SK-N-DZ (cell line): ENCODE measurements around the gene RPL31.

Experiments used
- DNase-seq: peaks from one replicate; pipeline ENCODE4 v3.0.0-alpha.2; 2015; ENCODE audit warnings: low spot score

Gene RPL31

DNA sequence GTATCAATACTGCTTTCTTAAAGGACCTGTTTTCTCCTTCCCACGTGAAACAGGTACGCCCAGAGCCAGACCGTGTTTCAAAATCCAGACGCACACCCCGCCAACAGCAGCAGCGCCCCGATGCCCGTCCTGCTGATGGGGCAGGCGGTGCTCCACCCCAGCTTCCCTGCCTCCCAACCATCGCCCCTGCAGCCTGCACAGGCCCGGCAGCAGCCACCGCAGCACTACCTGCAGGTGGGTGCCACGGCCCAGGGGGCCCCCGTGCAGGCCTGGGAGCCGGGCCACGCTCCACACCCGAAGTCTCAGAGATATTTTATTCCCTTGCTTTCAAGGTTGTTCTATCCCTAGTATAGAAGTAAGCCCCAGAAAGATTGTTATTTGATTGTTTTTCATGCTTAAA lies 8.8 kb upstream of the RPL31 start:
- DNase-seq: no peak

DNA sequence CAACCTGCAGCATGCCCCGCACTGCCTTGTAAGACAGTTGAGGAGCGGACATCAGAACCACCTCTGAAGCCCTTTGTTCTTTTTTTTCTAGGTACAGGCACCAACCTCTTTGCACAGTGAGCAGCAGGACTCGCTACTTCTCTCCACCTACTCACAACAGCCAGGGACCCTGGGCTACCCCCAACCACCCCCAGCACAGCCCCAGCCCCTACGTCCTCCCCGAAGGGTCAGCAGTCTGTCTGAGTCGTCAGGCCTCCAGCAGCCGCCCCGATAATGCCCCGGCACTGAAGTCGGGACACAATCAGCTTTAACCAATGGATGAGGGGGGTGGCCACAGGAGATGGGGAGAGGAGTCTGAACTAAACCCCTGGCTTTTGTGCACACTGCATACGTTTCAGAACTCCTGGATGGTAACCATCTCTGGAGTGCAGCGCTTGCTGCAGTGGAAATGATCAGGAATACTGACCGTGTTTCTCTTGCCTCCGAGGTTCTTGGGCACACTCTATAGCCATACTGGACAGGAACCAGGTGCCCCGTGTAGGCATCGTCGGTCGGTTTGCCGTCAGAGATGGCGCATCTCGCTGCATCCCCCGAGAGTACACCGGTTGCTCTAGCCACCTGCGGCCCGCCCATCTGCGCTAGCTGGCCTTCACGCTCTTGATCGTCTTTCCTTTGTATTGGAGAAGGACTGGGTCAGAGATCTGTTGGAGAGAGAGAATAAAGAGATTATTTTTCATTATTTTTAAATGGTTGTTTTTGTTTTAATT lies 6.6 kb upstream of the RPL31 start:
- DNase-seq: no peak

GRCh38 chr2:100997509-100998234 lies 4.4 kb upstream of the RPL31 start:
- no peak for DNase-seq

DNA sequence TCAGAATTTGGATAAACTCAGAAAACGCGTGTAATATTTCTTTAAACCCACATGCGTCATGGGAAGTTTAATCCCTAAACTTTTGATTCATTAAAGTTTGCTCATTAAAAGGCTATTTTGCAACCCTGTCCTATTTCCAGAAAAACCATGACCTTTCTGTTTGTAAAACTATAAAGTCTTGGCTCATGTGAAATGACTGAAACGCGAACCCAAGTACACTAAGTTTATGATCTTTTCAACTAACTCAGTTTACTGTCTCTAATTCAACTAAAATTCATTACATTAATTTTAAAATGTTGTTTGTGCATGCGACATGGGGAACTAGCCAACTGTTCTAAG lies 3.9 kb upstream of the RPL31 start:
- DNase-seq: no peak

DNA sequence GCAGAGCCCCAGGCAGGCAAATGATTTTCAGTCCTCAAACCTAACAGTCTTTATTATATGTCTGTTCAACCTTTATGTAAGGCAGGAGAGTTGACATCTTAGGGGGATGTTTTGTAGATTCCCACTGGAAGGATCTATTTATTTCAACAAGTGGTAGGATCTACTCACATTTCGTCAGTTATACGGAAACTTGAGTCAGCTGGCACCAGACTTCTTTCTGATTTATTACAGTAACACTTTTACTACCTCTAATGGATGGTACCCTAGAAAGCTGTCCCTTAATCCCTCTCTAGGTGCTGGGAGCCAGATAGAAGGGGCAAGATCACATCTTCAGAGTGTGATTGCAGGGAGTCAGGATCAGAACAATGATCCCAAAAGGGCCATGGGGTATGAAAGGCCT lies 2.1 kb upstream of the RPL31 start:
- DNase-seq: no peak

- no peak for DNase-seq
These were observed 631 bp downstream of the RPL31 start for GRCh38 chr2:101002562-101003277.

GRCh38 chr2:101003278-101003775 lies 1.2 kb downstream of the RPL31 start:
- DNase-seq: no peak

DNA sequence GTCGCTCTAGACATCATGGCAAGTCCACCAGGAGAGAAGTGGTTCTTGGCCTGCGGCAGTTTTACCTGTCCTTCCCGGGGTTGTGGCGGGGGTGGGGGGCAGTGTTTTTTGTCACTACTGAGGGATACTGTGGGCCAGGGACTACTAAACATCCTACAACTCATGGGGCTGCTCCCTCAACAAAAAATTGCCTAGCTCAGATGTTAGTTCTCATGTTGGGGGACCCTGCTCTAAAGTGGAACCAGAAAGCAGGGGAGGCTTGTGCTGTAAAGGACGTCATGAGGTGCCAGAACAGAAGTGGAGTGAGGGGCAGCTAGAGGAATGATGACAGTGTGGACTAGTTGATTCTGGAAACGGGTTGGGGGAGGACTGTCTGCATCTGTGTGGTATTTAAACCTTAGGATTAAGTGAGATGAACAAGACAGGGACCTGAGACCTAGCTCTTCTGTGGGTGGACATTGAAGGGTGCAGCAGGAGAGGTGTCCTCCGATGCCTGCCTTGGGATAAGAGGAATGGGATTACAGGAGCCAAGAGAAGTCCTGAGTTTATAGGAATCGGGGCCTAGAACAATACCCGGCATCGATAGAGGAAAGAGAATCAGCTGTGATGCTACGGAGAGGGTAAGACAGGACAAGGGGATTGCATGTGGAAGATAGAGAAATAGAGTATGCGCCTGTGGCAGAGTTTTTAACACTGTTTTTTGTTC lies 2.7 kb downstream of the RPL31 start:
- no peak for DNase-seq

DNA sequence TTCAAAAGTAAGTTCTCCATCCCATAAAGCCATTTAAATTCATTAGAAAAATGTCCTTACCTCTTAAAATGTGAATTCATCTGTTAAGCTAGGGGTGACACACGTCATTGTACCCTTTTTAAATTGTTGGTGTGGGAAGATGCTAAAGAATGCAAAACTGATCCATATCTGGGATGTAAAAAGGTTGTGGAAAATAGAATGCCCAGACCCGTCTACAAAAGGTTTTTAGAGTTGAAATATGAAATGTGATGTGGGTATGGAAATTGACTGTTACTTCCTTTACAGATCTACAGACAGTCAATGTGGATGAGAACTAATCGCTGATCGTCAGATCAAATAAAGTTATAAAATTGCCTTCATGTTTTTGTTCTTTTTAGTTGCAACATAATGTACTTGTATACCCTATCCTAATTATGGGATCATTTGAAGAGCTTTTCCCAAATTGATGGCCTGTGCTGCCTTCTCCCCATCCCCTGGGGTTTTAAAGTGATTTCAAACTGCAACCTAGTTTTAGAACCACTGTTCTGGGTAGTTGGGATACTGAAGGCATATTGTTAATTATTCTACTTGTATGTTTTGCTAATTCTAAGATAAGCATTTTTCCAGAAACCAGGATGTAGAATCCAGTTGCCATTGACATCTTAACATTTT lies 4.1 kb downstream of the RPL31 start:
- no peak for DNase-seq

DNA sequence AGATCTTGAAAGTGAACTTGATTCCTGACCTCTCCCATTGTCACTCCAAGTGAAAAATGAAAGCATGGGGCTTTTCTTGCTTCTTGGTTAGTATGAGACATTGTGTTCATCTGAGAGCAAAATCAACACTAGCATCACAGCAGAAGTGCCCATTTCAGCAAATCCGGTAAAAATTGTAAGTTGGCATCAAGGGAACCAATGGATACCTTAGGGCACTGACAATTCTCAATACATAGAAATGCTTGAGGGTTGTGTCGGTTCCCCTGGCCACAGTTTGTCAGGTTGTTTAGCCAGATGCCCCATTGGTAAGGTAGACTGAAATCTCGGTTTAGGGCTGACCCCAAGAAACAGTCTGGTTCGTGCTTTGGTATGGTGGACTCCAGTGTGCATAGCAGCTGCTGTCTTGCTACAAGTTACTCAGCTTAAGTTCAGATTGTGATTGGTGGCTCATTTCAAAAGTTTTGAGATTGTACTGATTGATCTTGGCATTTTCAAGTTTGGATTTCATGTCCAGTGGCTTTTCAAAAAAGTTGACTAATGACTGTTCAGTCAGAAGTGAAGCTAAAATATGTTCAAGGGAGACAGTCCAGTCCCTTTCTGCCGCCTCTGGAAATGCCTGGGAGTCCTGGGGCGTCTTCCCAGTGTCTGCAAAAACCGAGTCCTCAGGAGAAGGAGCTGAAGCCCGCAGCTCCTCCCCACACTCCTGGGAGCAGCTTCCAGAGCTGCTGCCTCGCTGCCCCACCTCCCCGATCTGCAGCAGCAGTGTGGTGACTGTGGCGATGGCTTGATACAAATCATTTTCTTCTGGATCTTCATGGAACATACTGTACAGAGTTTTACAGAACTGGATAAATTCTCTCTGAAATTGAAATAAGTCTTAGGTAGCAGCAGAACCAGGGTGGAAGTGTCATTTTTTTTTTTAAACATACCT lies 5.6 kb downstream of the RPL31 start:
- DNase-seq: no peak

GRCh38 chr2:101011152-101011551 lies 9.1 kb downstream of the RPL31 start:
- no peak for DNase-seq

DNA sequence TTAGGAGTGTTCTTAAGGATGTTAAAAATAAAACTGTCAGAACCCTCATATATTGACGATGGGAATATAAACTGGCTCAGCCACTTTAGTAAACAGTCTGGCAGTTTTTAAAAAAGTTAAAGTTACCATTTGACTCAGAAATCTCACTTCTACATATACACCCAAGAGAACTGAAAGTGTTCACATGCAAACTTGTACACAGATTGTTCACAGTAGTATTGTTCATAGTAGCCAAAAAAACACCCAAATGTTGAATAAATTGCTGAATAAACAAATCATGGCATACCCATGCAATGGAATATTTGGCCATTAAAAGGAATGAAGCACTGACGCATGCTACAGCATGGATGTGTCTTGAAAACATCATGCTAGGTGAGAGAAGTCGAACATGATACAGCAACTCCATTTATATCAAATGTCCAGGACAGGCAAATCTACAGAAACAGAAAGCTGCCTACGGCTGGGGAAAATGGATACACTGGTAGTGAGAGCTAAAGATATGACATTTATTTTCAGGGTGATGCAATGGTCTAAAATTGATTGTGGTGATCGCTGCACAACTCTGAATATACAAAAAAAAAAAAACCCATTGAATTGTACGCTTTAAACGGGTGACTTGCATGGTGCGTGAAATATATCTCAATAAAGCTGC lies 10.1 kb downstream of the RPL31 start:
- DNase-seq: no peak

DNA sequence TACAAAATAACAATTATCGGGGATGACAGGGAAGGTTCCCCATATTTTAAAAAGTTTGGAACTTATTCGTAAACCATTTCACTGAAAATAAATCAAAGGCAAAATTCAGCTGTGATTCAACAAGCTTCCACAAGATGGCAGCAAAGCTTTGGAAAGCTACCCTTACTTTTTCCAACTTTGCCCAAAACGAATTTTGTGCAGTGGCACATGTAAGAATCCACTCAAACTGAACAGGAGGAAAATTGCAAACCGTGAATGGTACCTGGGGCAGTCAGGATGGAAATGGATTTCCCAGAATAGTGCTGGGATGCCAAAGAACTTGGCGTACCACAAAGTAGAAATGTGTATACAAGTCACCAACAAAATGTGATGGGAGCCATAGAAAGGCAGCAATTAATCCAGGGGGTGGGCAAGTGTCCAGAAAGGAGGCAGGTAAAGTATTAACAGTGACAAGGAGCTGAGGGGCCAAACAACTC lies 10.7 kb downstream of the RPL31 start:
- peak; percentile 30 for DNase-seq

DNA sequence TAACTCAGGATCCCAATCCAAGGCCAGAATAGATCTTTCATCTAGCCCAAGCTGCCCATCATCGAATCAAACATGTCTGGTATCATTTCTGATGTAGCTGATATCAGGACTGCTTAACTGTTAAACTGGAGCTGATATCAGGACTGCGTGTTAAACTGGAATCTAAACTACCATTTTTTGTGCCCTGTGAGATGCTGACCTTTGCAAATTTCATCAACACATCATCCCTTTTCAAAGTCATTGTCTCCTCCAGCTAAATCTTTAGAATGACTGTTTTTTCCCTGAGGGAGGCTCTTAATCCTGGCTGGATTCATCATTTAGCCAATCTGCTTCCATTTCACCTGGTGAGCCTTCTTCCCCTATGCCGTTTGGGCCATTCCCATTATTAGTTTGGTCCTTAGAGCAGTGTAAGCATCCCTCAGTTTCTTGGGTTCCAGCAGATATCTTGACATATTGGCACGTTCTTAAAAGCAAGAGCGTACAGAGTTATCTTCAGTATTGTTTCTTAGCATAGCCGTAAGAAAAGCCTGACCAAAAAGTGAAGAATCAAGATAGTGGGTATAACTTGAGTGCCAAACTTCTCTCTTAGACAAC lies 12.3 kb downstream of the RPL31 start:
- DNase-seq: no peak

GRCh38 chr2:101017371-101017770 lies 15.3 kb downstream of the RPL31 start:
- no peak for DNase-seq

DNA sequence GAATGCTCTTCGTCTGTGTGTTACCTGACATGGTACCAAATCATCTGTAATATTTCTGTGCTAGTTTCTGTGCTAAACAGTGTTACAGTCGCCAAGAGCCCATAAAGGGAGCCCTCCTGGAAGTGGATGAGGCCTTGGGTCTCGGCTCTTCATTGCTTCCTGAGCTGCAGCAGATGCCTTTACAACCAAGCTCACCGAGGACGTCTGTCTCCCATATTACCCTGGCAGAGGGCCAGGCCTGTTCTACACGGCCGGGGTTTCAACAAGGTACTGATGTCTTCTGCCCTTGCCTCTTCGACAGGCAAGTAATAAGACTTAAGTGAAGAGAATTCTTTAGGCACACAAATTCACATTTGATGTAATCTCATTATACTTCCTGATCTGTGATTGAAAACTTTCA lies 16.8 kb downstream of the RPL31 start:
- DNase-seq: no peak

GRCh38 chr2:101022221-101022620 lies 20.1 kb downstream of the RPL31 start:
- no peak for DNase-seq

DNA sequence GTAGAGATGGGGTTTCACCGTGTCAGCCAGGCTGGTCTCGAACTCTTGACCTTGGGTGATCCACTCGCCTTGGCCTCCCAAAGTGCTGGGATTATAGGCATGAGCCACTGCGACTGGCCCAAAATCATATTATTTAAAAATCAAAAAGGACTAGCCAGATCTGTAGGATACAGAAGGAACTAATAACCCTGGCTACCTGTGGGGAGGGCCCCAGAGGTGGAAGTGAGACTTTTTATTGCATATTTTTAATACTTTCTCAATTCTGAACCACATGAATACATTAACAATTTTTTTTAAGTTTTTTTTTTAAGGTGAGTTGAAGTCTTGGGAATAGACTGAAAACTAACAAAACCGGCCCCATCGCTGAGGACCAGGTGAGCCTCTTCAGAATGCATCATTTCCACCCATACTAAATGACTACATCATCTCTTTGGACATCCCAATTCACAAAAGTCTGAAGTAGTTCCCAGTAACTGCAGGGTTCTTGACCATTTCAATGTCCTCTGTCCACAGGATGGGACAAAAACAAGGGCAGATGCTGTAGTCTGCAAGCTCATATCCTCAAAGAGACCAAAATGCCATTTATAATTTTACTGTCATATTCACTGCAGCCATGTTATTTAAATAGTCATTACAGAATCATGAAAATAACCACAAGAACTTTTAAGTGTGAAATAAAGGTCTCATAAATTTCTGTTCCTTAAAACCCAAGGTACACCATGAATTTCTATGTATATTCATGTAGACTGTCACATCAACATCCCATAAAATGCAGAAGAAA lies 21.4 kb downstream of the RPL31 start:
- no peak for DNase-seq
